ENCODE results near the gene CMTM5. TPM values are rescaled to one million over a fixed set of nuclear protein-coding genes. Genes with fewer than 3 reads are reported as not detected.

The CMTM5 gene
- total RNA-seq: 0.31 and 0.40 TPM in 2 replicates

GRCh38 chr14:23376482-23377197 lies at the start of gene CMTM5:
TSS of gene CMTM5 (plus strand) at chr14:23377046. CDS start at chr14:23377252, 206 bp downstream.

GRCh38 chr14:23352506-23353432 lies 24.1 kb upstream of the CMTM5 start, which contains the start of gene SLC22A17:
TSS of gene SLC22A17 (minus strand) at chr14:23352887.

GRCh38 chr14:23365036-23365731 lies 11.7 kb upstream of the CMTM5 start, which contains the start of gene EFS:
TSS of gene EFS (minus strand) at chr14:23365172. CDS start at chr14:23365025, 147 bp downstream.

GRCh38 chr14:23372509-23372908 lies 4.3 kb upstream of the CMTM5 start, which contains the start of gene IL25:
TSS of gene IL25 (plus strand) at chr14:23372809.

GRCh38 chr14:23407516-23408306 lies 30.9 kb downstream of the CMTM5 start, which contains the start of gene MYH6:
TSS of gene MYH6 (minus strand) at chr14:23408273. CDS start at chr14:23407223, 1,050 bp downstream.

Other genes starting within 250 kb of the CMTM5 start
- gene SLC7A8, start 193.4 kb upstream of the CMTM5 start, total RNA-seq: 73.6 and 75.6 TPM in 2 replicates
- gene RNF212B, start 139.1 kb upstream of the CMTM5 start, total RNA-seq: not detected in 2 replicates
- gene HOMEZ, start 90.9 kb upstream of the CMTM5 start, total RNA-seq: 2.4 and 4.1 TPM in 2 replicates
- 2.8 and 3.5 TPM in 2 replicates for gene PPP1R3E, start 74.2 kb upstream of the CMTM5 start, total RNA-seq
- gene BCL2L2, start 70.2 kb upstream of the CMTM5 start, total RNA-seq: 21.0 and 26.2 TPM in 2 replicates
- 69.9 and 83.4 TPM in 2 replicates for gene PABPN1, start 55.6 kb upstream of the CMTM5 start, total RNA-seq
- gene SLC22A17, start 24.2 kb upstream of the CMTM5 start, total RNA-seq: 11.9 and 12.1 TPM in 2 replicates
- gene EFS, start 11.9 kb upstream of the CMTM5 start, total RNA-seq: 6.3 and 10.7 TPM in 2 replicates
- not detected in 2 replicates for gene IL25, start 4.2 kb upstream of the CMTM5 start, total RNA-seq
- gene MYH6, start 31.2 kb downstream of the CMTM5 start, total RNA-seq: not detected in 2 replicates
- not detected in 2 replicates for gene MYH7, start 58.6 kb downstream of the CMTM5 start, total RNA-seq
- 42.3 and 42.7 TPM in 2 replicates for gene NGDN, start 92.7 kb downstream of the CMTM5 start, total RNA-seq
- under 0.01 and 0.06 TPM in 2 replicates for gene ZFHX2, start 174.7 kb downstream of the CMTM5 start, total RNA-seq
- 15.0 and 18.0 TPM in 2 replicates for gene THTPA, start 179.2 kb downstream of the CMTM5 start, total RNA-seq
- 3.2 and 4.2 TPM in 2 replicates for gene AP1G2, start 190.7 kb downstream of the CMTM5 start, total RNA-seq
- not detected in 2 replicates for gene JPH4, start 201.7 kb downstream of the CMTM5 start, total RNA-seq